22Rv1 (cell line): ENCODE results near the gene JARID2.

Experiments
- ZFX ChIP-seq: fragments of 450-650 bp; IDR thresholded peaks from 2 replicates; pipeline ENCODE4 v1.6.1; 2017; ENCODE audit warnings: antibody characterized with exemption, borderline replicate concordance
- TF ChIP-seq, protein P1 (sequence below): fragments of 450-650 bp; IDR thresholded peaks from 2 replicates; pipeline ENCODE4 v1.5.1; 2017; ENCODE audit warnings: mild to moderate bottlenecking

DNA sequence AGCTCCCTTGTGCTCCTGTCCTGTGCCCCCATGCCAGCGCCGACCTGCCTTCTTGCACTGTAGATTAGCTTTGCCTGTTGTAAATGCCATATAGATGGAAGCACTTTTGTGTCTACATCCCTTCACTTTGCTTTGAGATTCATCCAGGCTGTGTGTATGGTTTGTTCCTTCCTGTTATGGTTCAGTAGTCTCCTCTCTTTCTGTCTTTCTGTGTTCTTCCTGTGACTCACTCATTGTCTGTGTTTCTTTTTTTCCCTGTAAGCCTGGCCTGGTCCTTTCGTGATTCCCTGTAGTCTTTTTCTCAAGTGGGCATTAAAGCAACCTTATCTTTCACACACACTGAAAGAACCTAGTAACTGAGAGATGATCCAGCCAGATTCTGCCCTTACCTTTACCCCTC, 66.6 kb downstream of the JARID2 start:
- TF ChIP-seq ZFX: no peak
- TF ChIP-seq, protein P1, sequence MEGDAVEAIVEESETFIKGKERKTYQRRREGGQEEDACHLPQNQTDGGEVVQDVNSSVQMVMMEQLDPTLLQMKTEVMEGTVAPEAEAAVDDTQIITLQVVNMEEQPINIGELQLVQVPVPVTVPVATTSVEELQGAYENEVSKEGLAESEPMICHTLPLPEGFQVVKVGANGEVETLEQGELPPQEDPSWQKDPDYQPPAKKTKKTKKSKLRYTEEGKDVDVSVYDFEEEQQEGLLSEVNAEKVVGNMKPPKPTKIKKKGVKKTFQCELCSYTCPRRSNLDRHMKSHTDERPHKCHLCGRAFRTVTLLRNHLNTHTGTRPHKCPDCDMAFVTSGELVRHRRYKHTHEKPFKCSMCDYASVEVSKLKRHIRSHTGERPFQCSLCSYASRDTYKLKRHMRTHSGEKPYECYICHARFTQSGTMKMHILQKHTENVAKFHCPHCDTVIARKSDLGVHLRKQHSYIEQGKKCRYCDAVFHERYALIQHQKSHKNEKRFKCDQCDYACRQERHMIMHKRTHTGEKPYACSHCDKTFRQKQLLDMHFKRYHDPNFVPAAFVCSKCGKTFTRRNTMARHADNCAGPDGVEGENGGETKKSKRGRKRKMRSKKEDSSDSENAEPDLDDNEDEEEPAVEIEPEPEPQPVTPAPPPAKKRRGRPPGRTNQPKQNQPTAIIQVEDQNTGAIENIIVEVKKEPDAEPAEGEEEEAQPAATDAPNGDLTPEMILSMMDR: no peak
